A673 (cell line): ENCODE data around the gene TRPV4. TPM values are rescaled to one million over a fixed set of nuclear protein-coding genes. Genes with fewer than 3 reads are reported as not detected.

ENCODE experiments used
- BruUV-seq: library from RNA; stranded (reverse); fragments of 400-500 nt; replicated peaks from 2 replicates; lab custom pipeline; 2021; lab: Mats Ljungman, UMichigan
- CTCF ChIA-PET: fragments of 300-600 bp; sonication (Branson Sonifier 250); formaldehyde crosslinking; loops from one replicate; lab custom pipeline; 2022; ENCODE audit warnings: antibody characterized with exemption; lab: Charles Lee
- POLR2A ChIA-PET: fragments of 300-600 bp; sonication (Branson Sonifier 250); formaldehyde crosslinking; loops from one replicate; lab custom pipeline; 2022; ENCODE audit warnings: antibody characterized with exemption; ENCODE audit not compliant: low non-redundant PET; lab: Charles Lee
- DNase-seq: peaks from one replicate; pipeline ENCODE4 v3.0.0-alpha.2; 2015; ENCODE audit warnings: low spot score
- H3K27ac ChIP-seq: fragments of 200-600 bp; sonication (generic); 2 replicates; pipeline ENCODE4 v1.5.1; 2016; ENCODE audit warnings: mixed run types, low read depth, mild to moderate bottlenecking, mixed read lengths, antibody characterized with exemption, low read length; ENCODE audit not compliant: poor library complexity, severe bottlenecking
- H3K27me3 ChIP-seq: fragments of 200-600 bp; sonication (generic); replicated peaks from 2 replicates; pipeline ENCODE4 v1.6.1; 2017; ENCODE audit warnings: mixed run types, low read depth, mild to moderate bottlenecking, mixed read lengths, antibody characterized with exemption, low read length; ENCODE audit not compliant: insufficient read depth, poor library complexity
- H3K36me3 ChIP-seq: fragments of 200-600 bp; sonication (generic); 2 replicates; pipeline ENCODE4 v1.6.1; 2016; ENCODE audit warnings: mixed run types, mild to moderate bottlenecking, mixed read lengths, antibody characterized with exemption, low read length; ENCODE audit not compliant: insufficient read depth, poor library complexity, severe bottlenecking
- H3K4me1 ChIP-seq: fragments of 200-600 bp; sonication (generic); 2 replicates; pipeline ENCODE4 v1.6.1; 2017; ENCODE audit warnings: mixed run types, mild to moderate bottlenecking, mixed read lengths, antibody characterized with exemption, low read length; ENCODE audit not compliant: insufficient read depth, poor library complexity, severe bottlenecking
- H3K4me3 ChIP-seq: fragments of 200-600 bp; sonication (generic); 2 replicates; pipeline ENCODE4 v1.5.1; 2016; ENCODE audit warnings: low read depth, mixed run types, mild to moderate bottlenecking, mixed read lengths, low read length; ENCODE audit not compliant: poor library complexity, severe bottlenecking
- H3K9me3 ChIP-seq: fragments of 200-600 bp; sonication (generic); 2 replicates; pipeline ENCODE4 v1.6.1; 2016; ENCODE audit warnings: mixed run types, low read depth, mild to moderate bottlenecking, mixed read lengths, antibody characterized with exemption, low read length; ENCODE audit not compliant: poor library complexity, severe bottlenecking
- CTCF ChIP-seq: fragments of 300-800, 200-600 bp; sonication (generic); conservative IDR thresholded peaks from 2 replicates; pipeline ENCODE4 v1.5.1; 2017; ENCODE audit warnings: low read depth, mild to moderate bottlenecking, antibody characterized with exemption, low read length, moderate library complexity, mixed read lengths
- EZH2 ChIP-seq: fragments of 200-600 bp; sonication (generic); IDR thresholded peaks from 2 replicates; pipeline ENCODE4 v1.6.1; 2017; ENCODE audit warnings: borderline replicate concordance, low read depth, mild to moderate bottlenecking, mixed read lengths, antibody characterized with exemption, low read length; ENCODE audit not compliant: poor library complexity, severe bottlenecking
- intact Hi-C: fragments of 100-400 bp; cut with micrococcal nuclease; formaldehyde crosslinking; loops from one replicate; pipeline ENCODE4 v1.10.0; 2022; ENCODE audit not compliant: unreplicated experiment
- total RNA-seq: library from RNA; stranded (reverse); gene quantifications from 2 replicates; pipeline ENCODE4 v1.2.3, GENCODE V29; 2021

The TRPV4 gene
- total RNA-seq, 1 experiment from 2014 or later, result 0.11 TPM

GRCh38 chr12:109870648-109871047 lies 37.5 kb upstream of the TRPV4 start:
- Histone ChIP-seq H3K27ac (no peak overlapping the region), H3K9me3 (no peaks in the 10 kb centered on the region), H3K36me3 (no peaks in the 10 kb centered on the region), H3K4me1 (no peaks in the 10 kb centered on the region), H3K4me3 (no peak overlapping the region), H3K27me3 (no peaks in the 10 kb centered on the region)
- intact Hi-C loops, result no loop called here
- DNase-seq, result no peak
- no peak for TF ChIP-seq CTCF
- TF ChIP-seq EZH2, result no peak
- ChIA-PET POLR2A (interaction anchor here (0.6 kb wide), 1 partner anchor 425 kb away, joined by 3 read pairs; no protein-coding TSS in a partner anchor), CTCF (no interaction called here)
- BruUV-seq, result no TSS peak

DNA sequence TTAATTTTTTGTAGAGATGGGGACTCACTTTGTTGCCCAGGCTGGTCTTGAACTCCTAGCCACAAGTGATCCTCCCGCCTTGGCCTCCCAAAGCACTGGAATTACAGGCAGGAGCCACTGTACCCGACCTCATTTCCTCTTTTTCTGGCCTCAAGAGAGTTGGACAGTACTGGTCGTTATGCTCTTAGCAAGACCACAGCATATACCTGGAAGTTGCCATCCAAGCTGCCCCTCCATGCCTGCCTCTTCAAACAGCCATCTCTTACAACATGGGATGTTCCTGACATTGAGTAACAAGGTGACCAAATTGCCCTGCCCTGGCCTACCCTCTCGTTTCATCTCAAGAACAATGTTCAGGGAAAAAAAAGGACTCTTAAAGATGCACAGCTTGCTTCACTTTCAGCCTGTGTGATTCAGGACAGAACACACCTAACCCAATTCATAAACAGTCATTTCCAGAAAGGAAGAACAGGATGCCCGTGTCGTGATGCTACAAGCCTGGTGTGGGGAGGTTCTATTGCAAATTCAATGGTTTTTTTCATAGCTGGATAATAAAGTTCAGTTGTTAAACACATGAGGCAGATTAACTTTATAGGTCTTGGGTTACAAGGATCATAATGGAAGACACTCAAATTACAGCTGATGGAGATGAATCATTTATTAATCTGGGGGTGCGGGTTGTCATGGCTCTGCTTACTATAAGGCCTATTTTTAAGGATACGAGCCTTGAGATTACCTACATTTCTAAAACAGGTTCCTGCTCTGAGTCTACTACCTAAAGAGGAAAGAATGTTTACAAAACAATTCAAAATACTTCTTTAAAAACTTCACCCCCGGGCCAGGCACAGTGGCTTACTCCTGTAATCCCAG lies 35.2 kb upstream of the TRPV4 start:
- Histone ChIP-seq H3K4me3 (no peak overlapping the region), H3K36me3 (no peaks in the 10 kb centered on the region), H3K27me3 (no peaks in the 10 kb centered on the region), H3K9me3 (no peaks in the 10 kb centered on the region), H3K27ac (no peak overlapping the region), H3K4me1 (no peaks in the 10 kb centered on the region)
- no peak for DNase-seq
- CTCF ChIA-PET, result no interaction called here
- intact Hi-C loops, result no loop called here
- no TSS peak for BruUV-seq
- POLR2A ChIA-PET, result no interaction called here
- TF ChIP-seq EZH2 (no peak), CTCF (no peak)

DNA sequence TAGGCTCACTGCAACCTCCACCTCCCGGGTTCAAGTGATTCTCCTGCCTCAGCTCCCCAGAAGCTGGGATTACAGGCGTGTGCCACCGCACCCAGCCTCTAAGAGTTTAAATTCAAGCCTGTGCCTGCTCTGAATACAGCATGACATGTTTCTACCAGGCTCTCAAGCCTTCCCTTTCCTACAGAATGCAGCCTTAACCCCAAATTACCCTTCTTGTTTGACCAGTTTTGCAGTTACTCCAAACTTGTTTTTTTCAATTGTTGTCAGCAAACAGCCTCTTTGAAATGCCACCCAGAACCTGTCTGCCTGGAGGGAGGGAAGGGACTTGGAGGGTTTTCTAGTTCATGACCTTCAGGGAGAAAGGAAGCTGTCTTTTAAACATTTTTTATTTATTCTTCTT lies 31.7 kb upstream of the TRPV4 start:
- H3K9me3 ChIP-seq, result no peaks in the 10 kb centered on the region
- no TSS peak for BruUV-seq
- H3K4me1 ChIP-seq, result no peaks in the 10 kb centered on the region
- TF ChIP-seq EZH2 (no peak), CTCF (no peak)
- ChIA-PET POLR2A (no interaction called here), CTCF (no interaction called here)
- no peak overlapping the region for H3K27ac ChIP-seq
- DNase-seq, result no peak
- H3K4me3 ChIP-seq, result no peak overlapping the region
- no peaks in the 10 kb centered on the region for H3K27me3 ChIP-seq
- no peaks in the 10 kb centered on the region for H3K36me3 ChIP-seq
- intact Hi-C loops, result no loop called here
